ENCODE results near the gene LRRC8A.
"Not testable (repeated sequence)": the region's sequence is repeated elsewhere in the genome, so short reads cannot be mapped to it uniquely, and the experiment has no call there.

DNA sequence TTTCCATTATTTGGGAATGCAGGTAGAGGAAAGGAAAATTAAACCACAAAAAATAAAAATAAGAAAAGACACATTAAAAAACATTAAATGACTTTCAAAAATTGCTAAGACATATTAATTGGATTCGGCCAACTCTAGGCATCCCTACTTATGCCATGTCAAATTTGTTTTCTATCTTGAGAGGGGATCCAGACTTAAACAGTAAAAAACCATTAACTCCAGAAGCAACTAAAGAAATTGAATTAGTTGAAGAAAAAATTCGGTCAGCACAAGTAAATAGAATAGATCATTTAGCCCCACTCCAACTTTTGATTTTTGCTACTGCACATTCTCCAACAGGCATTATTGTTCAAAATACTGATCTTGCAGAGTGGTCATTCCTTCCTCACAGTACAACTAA, 29.3 kb upstream of the LRRC8A start:
- TF ChIP-seq POLR2AphosphoS5 (IDR thresholded peaks at IDR 0.05; ENCODE audit: low read depth, low read length); CHD2 (IDR thresholded peaks at IDR 0.05; ENCODE audit: low read length, partially characterized antibody); RAD21 (IDR thresholded peaks at IDR 0.05; ENCODE audit: low read length); FOXM1 (IDR thresholded peaks at IDR 0.05; ENCODE audit: low read depth); RFX5 (IDR thresholded peaks at IDR 0.05; ENCODE audit: low read length); EP300 (IDR thresholded peaks at IDR 0.05; ENCODE audit: borderline replicate concordance in 1 of 2, low read depth in 1 of 2, low read length in 1 of 2); NFIC (IDR thresholded peaks at IDR 0.05; ENCODE audit: borderline replicate concordance); MEF2A (IDR thresholded peaks at IDR 0.05; ENCODE audit: borderline replicate concordance, low read depth); SIN3A (IDR thresholded peaks at IDR 0.05; ENCODE audit: borderline replicate concordance, low read depth, low read length); RCOR1 (IDR thresholded peaks at IDR 0.05; ENCODE audit: low read length): not testable (repeated sequence)
- TF ChIP-seq, protein P1, sequence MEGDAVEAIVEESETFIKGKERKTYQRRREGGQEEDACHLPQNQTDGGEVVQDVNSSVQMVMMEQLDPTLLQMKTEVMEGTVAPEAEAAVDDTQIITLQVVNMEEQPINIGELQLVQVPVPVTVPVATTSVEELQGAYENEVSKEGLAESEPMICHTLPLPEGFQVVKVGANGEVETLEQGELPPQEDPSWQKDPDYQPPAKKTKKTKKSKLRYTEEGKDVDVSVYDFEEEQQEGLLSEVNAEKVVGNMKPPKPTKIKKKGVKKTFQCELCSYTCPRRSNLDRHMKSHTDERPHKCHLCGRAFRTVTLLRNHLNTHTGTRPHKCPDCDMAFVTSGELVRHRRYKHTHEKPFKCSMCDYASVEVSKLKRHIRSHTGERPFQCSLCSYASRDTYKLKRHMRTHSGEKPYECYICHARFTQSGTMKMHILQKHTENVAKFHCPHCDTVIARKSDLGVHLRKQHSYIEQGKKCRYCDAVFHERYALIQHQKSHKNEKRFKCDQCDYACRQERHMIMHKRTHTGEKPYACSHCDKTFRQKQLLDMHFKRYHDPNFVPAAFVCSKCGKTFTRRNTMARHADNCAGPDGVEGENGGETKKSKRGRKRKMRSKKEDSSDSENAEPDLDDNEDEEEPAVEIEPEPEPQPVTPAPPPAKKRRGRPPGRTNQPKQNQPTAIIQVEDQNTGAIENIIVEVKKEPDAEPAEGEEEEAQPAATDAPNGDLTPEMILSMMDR (IDR thresholded peaks at IDR 0.05) = not testable (repeated sequence)
- TF ChIP-seq, protein P2, sequence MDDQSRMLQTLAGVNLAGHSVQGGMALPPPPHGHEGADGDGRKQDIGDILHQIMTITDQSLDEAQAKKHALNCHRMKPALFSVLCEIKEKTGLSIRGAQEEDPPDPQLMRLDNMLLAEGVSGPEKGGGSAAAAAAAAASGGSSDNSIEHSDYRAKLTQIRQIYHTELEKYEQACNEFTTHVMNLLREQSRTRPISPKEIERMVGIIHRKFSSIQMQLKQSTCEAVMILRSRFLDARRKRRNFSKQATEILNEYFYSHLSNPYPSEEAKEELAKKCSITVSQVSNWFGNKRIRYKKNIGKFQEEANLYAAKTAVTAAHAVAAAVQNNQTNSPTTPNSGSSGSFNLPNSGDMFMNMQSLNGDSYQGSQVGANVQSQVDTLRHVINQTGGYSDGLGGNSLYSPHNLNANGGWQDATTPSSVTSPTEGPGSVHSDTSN (IDR thresholded peaks at IDR 0.05) = not testable (repeated sequence)
- TF ChIP-seq, protein P3, sequence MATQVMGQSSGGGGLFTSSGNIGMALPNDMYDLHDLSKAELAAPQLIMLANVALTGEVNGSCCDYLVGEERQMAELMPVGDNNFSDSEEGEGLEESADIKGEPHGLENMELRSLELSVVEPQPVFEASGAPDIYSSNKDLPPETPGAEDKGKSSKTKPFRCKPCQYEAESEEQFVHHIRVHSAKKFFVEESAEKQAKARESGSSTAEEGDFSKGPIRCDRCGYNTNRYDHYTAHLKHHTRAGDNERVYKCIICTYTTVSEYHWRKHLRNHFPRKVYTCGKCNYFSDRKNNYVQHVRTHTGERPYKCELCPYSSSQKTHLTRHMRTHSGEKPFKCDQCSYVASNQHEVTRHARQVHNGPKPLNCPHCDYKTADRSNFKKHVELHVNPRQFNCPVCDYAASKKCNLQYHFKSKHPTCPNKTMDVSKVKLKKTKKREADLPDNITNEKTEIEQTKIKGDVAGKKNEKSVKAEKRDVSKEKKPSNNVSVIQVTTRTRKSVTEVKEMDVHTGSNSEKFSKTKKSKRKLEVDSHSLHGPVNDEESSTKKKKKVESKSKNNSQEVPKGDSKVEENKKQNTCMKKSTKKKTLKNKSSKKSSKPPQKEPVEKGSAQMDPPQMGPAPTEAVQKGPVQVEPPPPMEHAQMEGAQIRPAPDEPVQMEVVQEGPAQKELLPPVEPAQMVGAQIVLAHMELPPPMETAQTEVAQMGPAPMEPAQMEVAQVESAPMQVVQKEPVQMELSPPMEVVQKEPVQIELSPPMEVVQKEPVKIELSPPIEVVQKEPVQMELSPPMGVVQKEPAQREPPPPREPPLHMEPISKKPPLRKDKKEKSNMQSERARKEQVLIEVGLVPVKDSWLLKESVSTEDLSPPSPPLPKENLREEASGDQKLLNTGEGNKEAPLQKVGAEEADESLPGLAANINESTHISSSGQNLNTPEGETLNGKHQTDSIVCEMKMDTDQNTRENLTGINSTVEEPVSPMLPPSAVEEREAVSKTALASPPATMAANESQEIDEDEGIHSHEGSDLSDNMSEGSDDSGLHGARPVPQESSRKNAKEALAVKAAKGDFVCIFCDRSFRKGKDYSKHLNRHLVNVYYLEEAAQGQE (IDR thresholded peaks at IDR 0.05; ENCODE audit: low read depth, low read length) = not testable (repeated sequence)
